H9 (cell line): ENCODE results near the gene TRIM7. TPM values are rescaled to one million over a fixed set of nuclear protein-coding genes. Genes with fewer than 3 reads are reported as not detected.
A peak's percentile ranks its signal among the peaks of the same experiment; 100 is the strongest.

Experiments used
- DNase-seq: peaks from one replicate; pipeline ENCODE4 v3.0.0-alpha.2; 2017
- H2AFZ ChIP-seq: one replicate; pipeline ENCODE4 v1.6.1; 2013; ENCODE audit warnings: mild to moderate bottlenecking, low read length, control low read depth, moderate library complexity
- H2AK5ac ChIP-seq: 2 replicates; pipeline ENCODE4 v1.6.1; 2013; ENCODE audit warnings: low read length, control low read depth, mixed read lengths; ENCODE audit not compliant: insufficient read length
- H2BK120ac ChIP-seq: one replicate; pipeline ENCODE4 v1.6.1; 2013; ENCODE audit warnings: low read depth, mild to moderate bottlenecking, low read length, control low read depth, inconsistent platforms; ENCODE audit not compliant: poor library complexity, severe bottlenecking
- H2BK12ac ChIP-seq: 2 replicates; pipeline ENCODE4 v1.6.1; 2013; ENCODE audit warnings: low read length, control low read depth, mixed read lengths, low read depth; ENCODE audit not compliant: insufficient read length
- H2BK15ac ChIP-seq: 2 replicates; pipeline ENCODE4 v1.6.1; 2013; ENCODE audit warnings: low read depth, low read length, control low read depth
- H2BK20ac ChIP-seq: one replicate; pipeline ENCODE4 v1.6.1; 2013; ENCODE audit warnings: low read depth, mild to moderate bottlenecking, low read length, control low read depth, inconsistent platforms; ENCODE audit not compliant: poor library complexity, severe bottlenecking
- H2BK5ac ChIP-seq: 2 replicates; pipeline ENCODE4 v1.6.1; 2013; ENCODE audit warnings: low read length, control low read depth, mixed read lengths; ENCODE audit not compliant: insufficient read length
- H3K14ac ChIP-seq: 2 replicates; pipeline ENCODE4 v1.6.1; 2013; ENCODE audit warnings: low read length, control low read depth; ENCODE audit not compliant: insufficient read depth
- H3K18ac ChIP-seq: 2 replicates; pipeline ENCODE4 v1.6.1; 2013; ENCODE audit warnings: low read depth, mild to moderate bottlenecking, mixed read lengths, low read length, control low read depth; ENCODE audit not compliant: insufficient read length
- H3K23ac ChIP-seq: 2 replicates; pipeline ENCODE4 v1.6.1; 2013; ENCODE audit warnings: low read length, control low read depth, mixed read lengths, low read depth; ENCODE audit not compliant: insufficient read length
- H3K23me2 ChIP-seq: 2 replicates; pipeline ENCODE4 v1.6.1; 2013; ENCODE audit warnings: low read depth, mild to moderate bottlenecking, mixed read lengths, low read length, control low read depth; ENCODE audit not compliant: insufficient read length, poor library complexity, severe bottlenecking
- H3K27ac ChIP-seq: 2 replicates; pipeline ENCODE4 v1.5.1; 2013; ENCODE audit warnings: low read length, control low read depth, mixed read lengths, low read depth; ENCODE audit not compliant: insufficient read length
- H3K27me3 ChIP-seq: 2 replicates; pipeline ENCODE4 v1.6.1; 2013; ENCODE audit warnings: low read length, control low read depth, inconsistent platforms; ENCODE audit not compliant: insufficient read depth
- H3K4ac ChIP-seq: 2 replicates; pipeline ENCODE4 v1.6.1; 2013; ENCODE audit warnings: low read depth, mild to moderate bottlenecking, control low read depth, inconsistent platforms, low read length, moderate library complexity
- H3K4me1 ChIP-seq: 2 replicates; pipeline ENCODE4 v1.6.1; 2013; ENCODE audit warnings: low read length, control low read depth, inconsistent platforms; ENCODE audit not compliant: insufficient read depth
- H3K4me2 ChIP-seq: 2 replicates; pipeline ENCODE4 v1.6.1; 2013; ENCODE audit warnings: low read length, control low read depth, mixed read lengths; ENCODE audit not compliant: insufficient read length, insufficient read depth
- H3K56ac ChIP-seq: 2 replicates; pipeline ENCODE4 v1.6.1; 2013; ENCODE audit warnings: low read depth, mild to moderate bottlenecking, mixed read lengths, low read length, control low read depth; ENCODE audit not compliant: insufficient read length
- H3K79me1 ChIP-seq: 2 replicates; pipeline ENCODE4 v1.6.1; 2013; ENCODE audit warnings: low read depth, mild to moderate bottlenecking, moderate library complexity, low read length, control low read depth, inconsistent platforms; ENCODE audit not compliant: insufficient read depth, poor library complexity, severe bottlenecking
- H3K79me2 ChIP-seq: 2 replicates; pipeline ENCODE4 v1.6.1; 2013; ENCODE audit warnings: low read length, control low read depth, inconsistent platforms; ENCODE audit not compliant: insufficient read depth
- H3K9ac ChIP-seq: 2 replicates; pipeline ENCODE4 v1.6.1; 2013; ENCODE audit warnings: low read length, control low read depth, mixed read lengths; ENCODE audit not compliant: insufficient read length; ENCODE audit errors: extremely low read depth
- H3K9me3 ChIP-seq: one replicate; pipeline ENCODE4 v1.6.1; 2013; ENCODE audit warnings: low read depth, low read length, inconsistent platforms; ENCODE audit not compliant: control insufficient read depth
- H3T11ph ChIP-seq: one replicate; pipeline ENCODE4 v1.6.1; 2013; ENCODE audit warnings: mild to moderate bottlenecking, low read length, control low read depth, inconsistent platforms
- H4K20me1 ChIP-seq: one replicate; pipeline ENCODE4 v1.6.1; 2013; ENCODE audit not compliant: control insufficient read depth, insufficient read length, insufficient read depth
- H4K5ac ChIP-seq: 2 replicates; pipeline ENCODE4 v1.6.1; 2013; ENCODE audit warnings: low read depth, mild to moderate bottlenecking, mixed read lengths, low read length, control low read depth; ENCODE audit not compliant: insufficient read length
- H4K8ac ChIP-seq: replicated peaks from 2 replicates; pipeline ENCODE4 v1.6.1; 2013; ENCODE audit warnings: low read length, control low read depth, mixed read lengths, low read depth; ENCODE audit not compliant: insufficient read length
- H4K91ac ChIP-seq: 2 replicates; pipeline ENCODE4 v1.6.1; 2013; ENCODE audit warnings: low read depth, mild to moderate bottlenecking, moderate library complexity, mixed read lengths, low read length, control low read depth; ENCODE audit not compliant: insufficient read length
- H3K27ac Mint-ChIP-seq, 3 experiments: 2 replicates in 2 of 3; 3 replicates in 1 of 3; pipeline ENCODE4 v1.8.0; 2020 to 2021; ENCODE audit warnings: mixed read lengths in 3 of 3, mild to moderate bottlenecking in 1 of 3, moderate library complexity in 1 of 3
- H3K27me3 Mint-ChIP-seq: 2 replicates; pipeline ENCODE4 v1.8.0; 2021; ENCODE audit warnings: low read depth, mild to moderate bottlenecking, moderate library complexity, mixed read lengths
- H3K36me3 Mint-ChIP-seq, 3 experiments: 2 replicates in 2 of 3; 3 replicates in 1 of 3; pipeline ENCODE4 v1.8.0; 2020 to 2021; ENCODE audit warnings: low read depth in 3 of 3, mixed read lengths in 3 of 3; ENCODE audit not compliant: insufficient read depth in 1 of 3
- H3K4me1 Mint-ChIP-seq, 2 experiments: 2 replicates each; pipeline ENCODE4 v1.8.0; 2020; ENCODE audit warnings: mixed read lengths in 2 of 2
- H3K4me3 Mint-ChIP-seq, 2 experiments: 2 replicates in 1 of 2; 3 replicates in 1 of 2; pipeline ENCODE4 v1.8.0; 2020 to 2021; ENCODE audit warnings: mild to moderate bottlenecking in 2 of 2, mixed read lengths in 2 of 2, moderate library complexity in 1 of 2
- H3K9me3 Mint-ChIP-seq, 2 experiments: 2 replicates in 1 of 2; 3 replicates in 1 of 2; pipeline ENCODE4 v1.8.0; 2020; ENCODE audit warnings: mild to moderate bottlenecking in 2 of 2, mixed read lengths in 2 of 2, moderate library complexity in 1 of 2
- WGBS: extraction: QIAGEN DNeasy Blood & Tissue Kit; methylation state at CpG from one replicate; pipeline ENCODE4 v1.1.7; 2013; ENCODE audit warnings: missing lambda C conversion rate, low lambda C conversion rate, mixed read lengths; ENCODE audit not compliant: insufficient read length; ENCODE audit errors: extremely low coverage; 5-methylcytosine and 5-hydroxymethylcytosine counted together
- total RNA-seq: library from RNA; stranded (reverse); gene quantifications from 2 replicates; pipeline ENCODE4 v1.2.1, GENCODE V29; 2021
- TF ChIP-seq, protein P1 (sequence below): fragments of 200-600 bp; sonication (generic); conservative IDR thresholded peaks from 3 replicates; pipeline ENCODE4 v1.8.0; 2021; ENCODE audit warnings: antibody characterized with exemption, mild to moderate bottlenecking

Gene TRIM7
- total RNA-seq, 1 experiment from 2014 or later, result not detected

- Histone ChIP-seq H3K56ac (no peak overlapping the region), H3K4me1 (no peaks in the 10 kb centered on the region; the same call in 1 of the 2 replicates), H3K4ac (no peak overlapping the region), H2AFZ (no peak overlapping the region), H3K9me3 (no peaks in the 10 kb centered on the region), H2AK5ac (no peak overlapping the region), H4K91ac (no peak overlapping the region), H3K79me1 (no peaks in the 10 kb centered on the region), H3K9ac (no peak overlapping the region), H2BK5ac (no peak overlapping the region), H2BK15ac (no peak overlapping the region), H3K23ac (no peak overlapping the region), H3K18ac (no peak overlapping the region), H2BK12ac (no peak overlapping the region), H3K27me3 (no peaks in the 10 kb centered on the region; the same call in 1 of the 2 replicates), H4K20me1 (no peaks in the 10 kb centered on the region), H2BK20ac (no peak overlapping the region), H3K4me2 (peak overlapping the region; percentile 70), H3K23me2 (peaks cover 9% of the 10 kb centered on the region), H3T11ph (no peak overlapping the region), H3K14ac (no peak overlapping the region), H2BK120ac (no peak overlapping the region), H4K8ac (no peak overlapping the region), H3K79me2 (no peaks in the 10 kb centered on the region), H4K5ac (no peak overlapping the region), H3K27ac (no peak overlapping the region)
- no CpG with 5 or more reads among the region's 13 CpGs for WGBS
- TF ChIP-seq, protein P1, sequence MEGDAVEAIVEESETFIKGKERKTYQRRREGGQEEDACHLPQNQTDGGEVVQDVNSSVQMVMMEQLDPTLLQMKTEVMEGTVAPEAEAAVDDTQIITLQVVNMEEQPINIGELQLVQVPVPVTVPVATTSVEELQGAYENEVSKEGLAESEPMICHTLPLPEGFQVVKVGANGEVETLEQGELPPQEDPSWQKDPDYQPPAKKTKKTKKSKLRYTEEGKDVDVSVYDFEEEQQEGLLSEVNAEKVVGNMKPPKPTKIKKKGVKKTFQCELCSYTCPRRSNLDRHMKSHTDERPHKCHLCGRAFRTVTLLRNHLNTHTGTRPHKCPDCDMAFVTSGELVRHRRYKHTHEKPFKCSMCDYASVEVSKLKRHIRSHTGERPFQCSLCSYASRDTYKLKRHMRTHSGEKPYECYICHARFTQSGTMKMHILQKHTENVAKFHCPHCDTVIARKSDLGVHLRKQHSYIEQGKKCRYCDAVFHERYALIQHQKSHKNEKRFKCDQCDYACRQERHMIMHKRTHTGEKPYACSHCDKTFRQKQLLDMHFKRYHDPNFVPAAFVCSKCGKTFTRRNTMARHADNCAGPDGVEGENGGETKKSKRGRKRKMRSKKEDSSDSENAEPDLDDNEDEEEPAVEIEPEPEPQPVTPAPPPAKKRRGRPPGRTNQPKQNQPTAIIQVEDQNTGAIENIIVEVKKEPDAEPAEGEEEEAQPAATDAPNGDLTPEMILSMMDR, result 0 out of 3 replicates have a peak, but pooled peaks have one; percentile 3
- H3K27ac Mint-ChIP-seq, result peak overlapping the region in 1 of 3 experiments; percentile 8; a peak in 2 of 7 replicates
- H3K9me3 Mint-ChIP-seq, result peaks cover 0 to 8% of the 10 kb centered on the region in 2 experiments; a peak in 2 of 5 replicates
- peaks cover 44% of the 10 kb centered on the region for H3K27me3 Mint-ChIP-seq
- peaks cover 0 to 3% (median 0%) of the 10 kb centered on the region in 3 experiments; a peak in 1 of 7 replicates for H3K36me3 Mint-ChIP-seq
- H3K4me3 Mint-ChIP-seq, result peak overlapping the region; percentile 72 to 93
- no peak for DNase-seq
- H3K4me1 Mint-ChIP-seq, result peaks cover 23 to 28% of the 10 kb centered on the region in 2 experiments
These were observed 12.7 kb upstream of the TRIM7 start for GRCh38 chr5:181217803-181218062.
